AG08396 (cell line): ENCODE measurements around the gene TASP1.
"Not testable (repeated sequence)": the region's sequence is repeated elsewhere in the genome, so short reads cannot be mapped to it uniquely, and the experiment has no call there.

ENCODE experiments used
- DNase-seq: peaks from one replicate; pipeline ENCODE4 v3.0.0; 2012; ENCODE audit warnings: low spot score, mixed read lengths

Gene TASP1

DNA sequence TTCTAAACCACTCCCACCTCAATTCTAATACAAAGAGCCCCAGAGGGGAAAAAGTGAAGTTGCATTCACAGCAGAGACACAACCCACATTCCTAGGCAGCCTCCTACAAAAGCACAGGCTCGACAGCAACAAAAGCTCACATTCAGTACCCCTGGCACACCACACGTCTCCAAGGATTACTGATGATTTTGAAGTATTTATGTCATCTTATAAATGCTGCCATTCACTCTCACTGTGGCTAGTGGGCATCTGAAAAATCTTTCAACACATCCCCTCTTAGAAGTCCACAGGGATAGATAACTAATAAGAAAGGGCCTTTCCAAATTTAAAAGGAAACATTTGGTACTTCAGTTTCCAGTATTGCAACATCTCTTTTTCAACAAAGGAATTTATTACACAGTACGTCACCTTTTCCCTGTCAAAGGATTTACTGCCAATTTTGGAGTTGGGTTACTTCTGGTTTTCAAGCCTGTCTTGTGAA is 146.7 kb downstream of the TASP1 start:
- DNase-seq, result peak; percentile 39

DNA sequence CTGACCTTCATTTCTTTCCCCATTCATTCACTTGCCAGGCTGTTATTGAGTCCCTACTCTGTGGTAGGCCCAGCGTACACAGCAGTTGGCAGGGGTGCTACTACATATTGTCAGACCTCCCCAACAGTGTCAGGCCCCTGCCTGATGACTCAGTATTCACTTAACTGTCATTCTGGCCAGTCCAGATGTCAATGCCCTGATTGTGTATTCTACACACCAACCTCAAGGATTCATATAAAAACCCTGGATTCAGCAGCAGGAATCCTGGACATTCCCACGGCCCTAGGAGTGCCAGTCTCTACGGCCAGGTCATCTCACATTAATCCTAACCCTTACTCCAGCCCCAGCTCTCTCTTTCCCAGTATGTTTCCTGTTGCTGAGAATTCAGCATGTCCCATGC is 151.5 kb downstream of the TASP1 start:
- DNase-seq, result no peak

GRCh38 chr20:13486694-13487093 is 152.0 kb downstream of the TASP1 start:
- DNase-seq, result no peak

DNA sequence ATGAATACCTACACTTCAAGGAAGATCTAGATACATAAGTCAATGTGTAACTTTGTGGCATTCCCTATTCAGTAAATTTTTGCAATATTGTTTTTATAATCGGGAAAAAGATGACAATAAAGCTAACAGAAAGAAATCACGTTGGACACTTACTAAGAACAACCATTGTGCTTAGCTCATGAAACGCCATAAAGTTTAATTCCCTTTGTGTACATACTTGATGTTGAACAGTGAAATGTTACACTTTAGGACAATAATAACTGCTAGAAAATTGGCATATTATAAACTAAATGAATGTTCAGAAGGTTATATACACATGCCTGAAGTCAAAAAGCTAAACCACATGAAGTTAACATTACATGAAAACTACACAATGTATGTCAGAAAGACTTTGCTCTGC is 153.2 kb downstream of the TASP1 start:
- no peak for DNase-seq

GRCh38 chr20:13485019-13485418 is 153.7 kb downstream of the TASP1 start:
- DNase-seq, result not testable (repeated sequence)

DNA sequence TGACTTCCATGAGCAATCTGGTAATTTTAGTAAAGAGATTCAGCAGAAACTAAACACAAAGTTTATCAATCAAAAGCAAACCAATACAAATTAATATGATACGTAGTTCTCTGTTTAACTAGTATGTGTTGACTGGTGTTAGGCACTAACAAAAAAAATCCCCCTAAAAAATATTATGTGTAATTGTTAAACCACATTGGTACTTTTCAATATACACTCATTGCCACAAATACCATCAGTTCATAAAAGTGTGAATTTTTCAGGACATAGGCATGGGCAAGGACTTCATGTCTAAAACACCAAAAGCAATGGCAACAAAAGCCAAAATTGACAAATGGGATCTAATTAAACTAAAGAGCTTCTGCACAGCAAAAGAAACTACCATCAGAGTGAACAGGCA is 155.3 kb downstream of the TASP1 start:
- not testable (repeated sequence) for DNase-seq

DNA sequence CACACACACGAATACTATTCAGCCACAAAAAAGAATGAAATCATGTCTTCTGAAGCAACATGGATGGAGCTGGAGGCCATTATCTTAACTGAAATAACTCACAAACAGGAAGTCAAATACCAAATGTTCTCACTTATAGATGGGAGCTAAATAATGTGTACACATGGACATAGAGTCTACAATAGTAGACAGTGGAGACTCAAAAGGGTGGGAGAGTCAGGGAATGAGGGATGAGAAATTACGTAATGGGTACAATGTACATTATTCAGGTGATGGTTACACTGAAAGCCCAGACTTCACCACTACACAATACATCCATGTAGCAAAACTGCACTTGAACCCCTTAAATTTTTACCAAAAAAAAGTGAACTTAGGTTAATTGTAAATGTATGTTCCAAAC is 160.4 kb downstream of the TASP1 start:
- DNase-seq, result no peak

DNA sequence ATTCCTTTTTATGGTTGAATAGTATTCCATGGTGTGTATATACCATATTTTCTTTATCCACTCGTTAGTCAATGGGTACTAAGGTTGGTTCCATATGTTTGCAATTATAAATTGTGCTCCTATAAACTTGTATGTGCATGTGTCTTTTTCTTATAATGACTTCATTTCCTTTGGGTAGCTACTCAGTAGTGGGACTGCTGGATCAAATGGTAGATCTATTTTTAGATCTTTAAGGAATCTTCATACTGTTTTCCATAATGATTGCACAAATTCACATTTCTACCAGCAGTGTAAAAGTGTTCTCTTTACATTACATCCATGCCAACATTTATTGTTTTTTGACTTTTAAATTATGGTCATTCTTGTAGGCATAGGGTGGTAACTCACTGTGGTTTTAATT is 164.3 kb downstream of the TASP1 start:
- no peak for DNase-seq

GRCh38 chr20:13469262-13469661 is 169.5 kb downstream of the TASP1 start:
- no peak for DNase-seq

DNA sequence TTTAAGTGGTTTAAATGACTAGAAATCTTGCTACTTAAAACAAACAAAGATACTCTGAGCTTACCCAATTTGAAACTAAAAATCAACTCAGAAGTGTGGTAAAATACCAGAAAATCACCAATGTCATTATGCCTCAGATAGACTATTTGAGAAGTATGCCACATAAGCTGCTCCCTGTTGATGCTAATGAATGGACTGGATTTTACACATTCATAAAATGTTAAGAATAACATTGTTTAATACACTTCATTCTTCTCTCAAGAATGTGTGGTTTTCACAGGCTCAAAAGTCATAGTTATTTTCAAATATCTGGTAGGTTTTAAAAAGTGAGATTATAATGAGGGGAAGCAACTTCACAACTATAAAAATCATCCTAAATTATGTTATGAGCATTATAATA is 170.6 kb downstream of the TASP1 start:
- DNase-seq, result no peak

DNA sequence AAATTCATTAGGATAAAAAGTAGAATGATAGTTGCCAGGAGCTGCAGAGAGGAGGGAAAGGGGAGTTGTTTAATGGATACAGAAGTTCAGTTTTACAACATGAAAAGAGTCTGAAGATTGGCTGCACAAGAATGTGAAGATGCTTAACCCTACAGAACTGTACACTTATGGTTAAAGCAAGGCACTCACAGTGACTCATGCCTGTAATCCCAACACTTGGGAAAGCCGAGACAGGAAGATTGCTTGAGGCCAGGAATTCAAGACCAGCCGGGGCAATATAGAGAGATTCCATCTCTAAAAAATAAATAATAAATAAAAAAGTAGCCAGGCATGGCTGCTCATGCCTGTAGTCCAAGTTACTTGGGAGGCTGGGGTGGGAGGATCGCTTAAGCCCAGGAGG is 174.0 kb downstream of the TASP1 start:
- no peak for DNase-seq

DNA sequence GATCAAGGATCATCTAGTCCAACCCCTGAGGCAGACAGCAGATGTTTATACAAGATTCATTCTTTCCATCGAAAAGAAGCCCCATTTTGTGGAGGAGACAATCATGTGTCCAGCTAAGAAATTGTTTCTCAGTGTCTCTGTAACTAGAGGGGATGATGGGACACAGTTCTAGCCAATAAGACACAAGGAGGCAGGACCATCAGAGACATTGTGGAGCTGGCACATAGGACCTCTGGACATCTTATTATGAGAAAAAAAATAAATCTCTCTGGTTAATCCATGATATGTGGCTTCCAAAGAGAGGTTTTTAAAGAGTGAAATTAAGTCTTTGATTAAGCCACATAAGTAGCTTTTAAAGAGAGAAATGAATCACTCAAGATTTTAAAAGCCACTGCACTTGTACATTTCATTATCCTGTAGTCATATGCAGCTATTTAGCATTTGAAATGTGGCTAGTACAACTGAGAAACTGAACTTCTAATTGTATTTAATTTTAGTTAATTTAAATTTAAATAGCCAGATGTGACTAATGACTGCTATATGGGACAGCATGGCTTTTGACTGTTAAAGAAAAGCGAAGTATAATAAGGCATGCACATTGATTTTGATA is 176.8 kb downstream of the TASP1 start:
- DNase-seq, result no peak

- peak; percentile 48 for DNase-seq
Observed at GRCh38 chr20:13458860-13459451, 179.8 kb downstream of the TASP1 start.

DNA sequence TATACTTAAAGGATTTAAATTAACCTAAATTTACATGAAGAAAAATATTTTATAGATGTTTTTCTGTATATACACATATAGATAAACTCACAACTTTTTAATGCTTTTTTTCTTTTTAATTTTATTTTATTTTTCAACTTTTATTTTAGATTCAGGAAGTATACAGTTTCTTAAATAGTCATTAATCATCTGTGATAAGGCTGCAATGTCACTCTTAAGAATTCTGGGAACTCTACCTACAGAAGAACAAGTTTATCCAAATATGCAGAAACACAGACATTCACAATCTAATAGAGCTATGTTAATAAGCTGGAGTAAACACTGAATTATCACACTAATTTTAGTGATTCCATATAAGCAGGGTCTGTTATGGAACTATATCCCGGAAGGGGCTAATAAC is 181.2 kb downstream of the TASP1 start:
- DNase-seq, result no peak

GRCh38 chr20:13455713-13456112 is 183.0 kb downstream of the TASP1 start:
- DNase-seq, result no peak

DNA sequence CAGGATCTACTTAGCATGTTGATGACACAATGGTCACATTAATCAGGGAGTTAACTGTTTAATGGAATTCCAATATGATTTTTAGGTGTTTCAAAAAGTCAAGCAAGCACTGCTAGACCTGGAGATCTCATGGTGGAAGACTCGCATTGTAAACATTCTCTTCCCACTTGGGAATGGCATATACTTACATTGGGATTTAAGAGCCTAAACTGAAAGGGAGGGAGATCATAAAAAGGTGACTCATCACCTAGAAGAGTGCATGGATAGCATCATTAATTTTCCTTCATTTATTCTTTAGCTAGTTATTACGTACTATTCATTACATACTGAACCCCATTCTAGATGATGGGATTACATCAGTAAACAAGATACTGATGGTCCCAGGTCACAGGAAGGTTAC is 185.4 kb downstream of the TASP1 start:
- DNase-seq, result no peak

DNA sequence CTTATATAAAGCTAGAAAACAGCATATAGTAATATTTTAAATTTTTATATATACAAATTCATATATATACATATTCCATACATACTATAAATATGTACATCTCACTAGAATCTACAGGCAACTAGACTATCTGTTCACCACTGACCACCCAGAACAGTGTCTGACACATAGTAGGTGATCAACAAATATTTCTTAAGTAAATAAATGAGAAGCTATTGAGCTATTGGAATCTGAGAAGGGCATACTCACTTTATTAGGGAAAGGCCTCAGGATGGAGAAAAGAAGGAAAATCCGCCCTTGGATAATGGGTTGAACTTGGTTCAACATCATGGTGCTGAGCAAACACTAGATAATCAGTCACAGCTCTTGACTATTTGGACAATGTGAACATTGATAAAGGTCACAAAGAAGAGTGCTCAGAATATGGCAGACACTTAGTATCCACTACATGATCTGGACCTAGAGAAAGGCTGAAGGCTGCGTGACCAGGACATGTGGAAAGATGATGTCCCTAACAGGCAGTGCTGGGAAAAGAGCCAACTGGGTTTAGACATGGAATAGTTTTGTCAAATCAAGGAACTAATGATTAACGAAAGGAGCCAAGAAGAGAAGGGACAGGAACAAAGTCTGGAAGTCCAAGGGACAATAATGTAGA is 186.1 kb downstream of the TASP1 start:
- DNase-seq, result no peak

GRCh38 chr20:13449868-13450434 is 188.8 kb downstream of the TASP1 start:
- no peak for DNase-seq

GRCh38 chr20:13447385-13448180 is 191.1 kb downstream of the TASP1 start:
- DNase-seq, result no peak

- DNase-seq, result no peak
Observed at GRCh38 chr20:13443690-13444089, 195.0 kb downstream of the TASP1 start.

DNA sequence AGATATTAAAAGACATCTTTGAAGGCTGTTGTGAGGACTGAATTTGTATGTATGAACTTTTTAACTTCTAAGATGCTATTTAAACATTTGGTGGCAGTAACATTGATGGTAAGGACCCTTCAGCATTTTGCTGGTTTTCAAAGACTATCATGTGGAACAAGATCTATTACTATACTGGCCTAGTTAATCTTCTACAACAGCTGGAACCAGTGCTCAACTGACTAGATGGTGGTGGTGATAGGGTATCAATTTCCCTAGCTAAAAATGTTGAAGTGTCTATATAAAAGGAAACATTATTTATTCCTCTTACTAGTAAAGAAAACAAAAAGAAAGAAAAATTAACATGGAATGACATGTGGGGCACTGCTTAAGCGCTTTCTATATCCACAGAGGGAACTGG is 195.7 kb downstream of the TASP1 start:
- no peak for DNase-seq

- DNase-seq, result no peak
Observed at GRCh38 chr20:13441388-13441787, 197.3 kb downstream of the TASP1 start.
